ENCODE results near the gene TRAPPC13.

TRAPPC13 gene

DNA sequence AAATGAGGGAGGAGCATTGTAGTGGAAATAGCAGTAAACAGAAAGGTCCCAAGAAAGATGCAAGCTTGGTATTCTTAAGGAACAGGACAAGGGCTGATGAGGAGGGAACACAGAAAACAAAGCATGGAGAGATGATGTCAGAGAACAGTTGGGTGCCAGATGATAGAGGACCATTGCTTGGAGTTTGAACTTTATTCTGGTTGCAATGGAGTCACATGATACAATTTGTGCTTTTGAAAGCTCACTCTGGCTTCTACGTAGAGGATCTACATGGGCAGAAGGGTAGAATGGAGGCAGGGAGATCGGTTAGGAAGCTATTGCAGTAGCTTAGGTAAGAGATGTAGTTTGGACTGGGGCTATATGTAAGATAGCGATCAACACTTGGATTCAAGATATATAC, 57.3 kb downstream of the TRAPPC13 start:
- DNase-seq = no peak

DNA sequence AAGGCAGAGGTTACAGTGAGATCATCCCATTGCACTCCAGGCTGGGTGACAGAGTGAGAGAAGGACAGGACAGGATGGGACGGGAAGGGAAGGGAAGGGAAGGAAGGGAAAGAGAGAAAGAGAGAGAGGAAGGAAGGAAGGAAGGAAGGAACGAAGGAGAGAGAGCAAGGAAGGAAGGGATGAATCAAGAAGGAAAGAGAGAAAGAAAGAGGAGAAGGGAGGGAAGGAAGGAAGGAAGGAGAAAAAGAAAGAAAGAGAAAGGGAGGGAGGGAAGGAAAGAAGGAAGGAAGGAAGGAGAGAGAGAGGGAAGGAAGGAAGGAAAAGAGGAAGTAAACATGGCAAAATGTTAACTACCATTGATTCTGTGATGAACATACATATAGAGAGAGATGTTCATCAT, 68.3 kb downstream of the TRAPPC13 start:
- DNase-seq = no peak

DNA sequence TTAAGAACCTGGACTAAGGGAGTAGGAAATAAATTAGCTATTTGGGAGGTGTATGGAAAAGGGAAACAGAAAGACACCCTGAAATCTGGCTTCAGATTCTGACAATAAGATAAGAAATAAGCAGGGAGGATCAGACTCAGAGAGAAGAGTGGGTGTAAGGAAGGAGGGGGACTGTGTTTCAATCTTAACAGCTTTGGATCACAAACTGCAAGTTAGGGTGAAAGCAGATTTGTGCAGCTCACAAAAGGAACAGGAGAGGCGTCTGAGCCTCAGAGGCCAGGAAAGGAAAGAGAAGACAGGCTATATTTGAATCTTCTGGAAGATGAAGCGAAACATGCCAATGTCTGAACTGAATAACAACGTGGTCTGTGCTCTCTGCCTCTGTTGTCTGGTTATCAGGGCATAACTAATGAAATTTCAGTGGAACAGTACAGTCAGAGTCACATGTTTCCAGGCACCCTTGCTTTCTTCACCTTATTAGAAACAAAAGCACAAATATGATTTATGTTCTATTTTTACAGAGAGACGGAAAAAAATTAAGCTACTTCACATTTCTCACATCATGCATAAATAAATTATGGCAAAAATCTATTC, 70.4 kb downstream of the TRAPPC13 start:
- no peak for DNase-seq

- DNase-seq = no peak
These were observed 71.1 kb downstream of the TRAPPC13 start for GRCh38 chr5:65695896-65696295.

DNA sequence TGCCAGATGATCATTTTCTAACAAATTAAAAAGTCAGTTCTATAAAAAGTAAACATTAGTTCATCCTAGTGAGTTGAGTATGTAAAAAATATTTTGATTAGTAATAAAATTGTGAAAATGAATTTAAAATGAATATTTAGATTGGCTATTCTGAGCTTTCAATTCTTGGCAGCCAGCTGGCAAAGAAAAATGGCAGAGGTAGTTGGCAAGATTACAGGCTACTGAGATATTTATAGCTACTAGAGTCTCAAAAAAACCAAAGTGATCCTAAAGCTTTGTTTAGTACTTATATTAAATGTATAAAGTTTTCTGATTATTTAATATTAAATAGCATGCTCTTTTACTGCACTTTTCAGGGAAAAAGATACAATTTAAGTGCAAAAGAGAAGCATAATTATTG, 72.1 kb downstream of the TRAPPC13 start:
- no peak for DNase-seq

- no peak for DNase-seq
These were observed 74.5 kb downstream of the TRAPPC13 start for GRCh38 chr5:65699338-65699737.

- DNase-seq = no peak
These were observed 77.2 kb downstream of the TRAPPC13 start for GRCh38 chr5:65702036-65702435.

DNA sequence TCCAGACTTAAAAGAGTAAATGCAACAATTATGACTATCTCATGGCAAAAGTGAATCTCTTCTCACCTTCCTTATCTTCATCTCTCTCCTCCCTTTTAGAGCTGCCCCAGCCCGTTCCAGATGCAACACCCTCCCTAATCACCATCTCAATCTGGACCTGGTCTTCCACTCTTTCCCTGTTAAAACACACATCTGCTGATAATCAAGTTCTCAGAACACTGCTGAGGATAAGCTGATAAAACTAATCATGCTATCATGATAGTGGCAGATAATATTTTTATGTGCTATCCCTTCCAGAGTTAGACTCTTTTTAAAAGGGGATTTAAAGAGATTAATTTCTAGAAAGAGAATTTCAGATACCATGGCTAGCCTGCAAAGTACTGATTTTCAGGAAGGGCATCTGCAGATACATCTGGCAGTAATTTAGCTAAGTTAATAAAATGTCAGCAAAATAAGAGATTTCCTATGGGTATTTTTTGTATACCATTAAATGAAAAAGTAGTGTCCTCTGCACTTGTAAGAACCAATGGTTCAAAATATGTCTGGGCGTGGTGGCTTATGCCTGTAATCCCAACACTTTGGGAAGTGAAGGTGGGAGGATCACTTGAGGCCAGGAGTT, 79.9 kb downstream of the TRAPPC13 start:
- no peak for DNase-seq

DNA sequence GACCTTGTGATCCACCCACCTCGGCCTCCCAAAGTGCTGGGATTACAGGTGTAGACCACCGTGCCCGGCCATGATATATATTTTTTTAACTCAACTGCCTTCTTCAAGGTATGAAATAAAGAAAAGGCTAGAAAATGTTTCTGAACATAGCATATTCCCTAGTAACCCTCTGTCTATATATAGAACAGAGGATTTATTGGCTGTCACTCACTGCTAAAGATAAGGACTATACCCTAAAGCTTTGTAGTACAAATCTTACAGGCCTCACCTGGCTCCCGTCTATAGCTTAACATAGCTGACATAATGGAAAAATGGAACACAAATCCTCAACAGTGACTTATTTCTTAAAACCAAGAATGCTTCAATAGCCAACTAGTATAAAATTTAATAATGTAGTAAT, 82.8 kb downstream of the TRAPPC13 start:
- no peak for DNase-seq

GRCh38 chr5:65708145-65708544, 83.3 kb downstream of the TRAPPC13 start:
- no peak for DNase-seq

All from NCI-H1436 (cell line).